Body of pancreas (tissue), 4 donors: ENCODE measurements around the gene NCSTN.

Source experiments
- CTCF ChIP-seq, 7 experiments: fragments of 450-650 bp in 4 of 7; fragments of 200-600 bp in 3 of 7; sonication (generic) in 3 of 7; IDR thresholded peaks; one replicate each; pipeline ENCODE4 v1.5.1; 2016 to 2019; ENCODE audit warnings: antibody characterized with exemption in 7 of 7
- POLR2A ChIP-seq, 3 donors: fragments of 450-650 bp; IDR thresholded peaks; one replicate each; pipeline ENCODE4 v1.6.1; 2016; ENCODE audit warnings: antibody characterized with exemption in 3 of 3, mild to moderate bottlenecking in 2 of 3

- TF ChIP-seq CTCF (IDR thresholded peaks at IDR 0.05) (no peak), POLR2A (IDR thresholded peaks at IDR 0.05) (no peak)
Measured at GRCh38 chr1:160406131-160406968, 63.2 kb downstream of the NCSTN start.
